Mesodermal cell (in vitro differentiated cells): ENCODE results near the gene GID8.

Experiments
- H3K27ac ChIP-seq: 2 replicates; pipeline ENCODE4 v1.7.0; 2013; ENCODE audit warnings: mild to moderate bottlenecking, low read depth, low read length, moderate library complexity; ENCODE audit not compliant: severe bottlenecking
- H3K36me3 ChIP-seq: 2 replicates; pipeline ENCODE4 v1.7.1; 2013; ENCODE audit warnings: mild to moderate bottlenecking, low read length, moderate library complexity; ENCODE audit not compliant: control insufficient read depth, insufficient read depth
- H3K4me1 ChIP-seq: one replicate; pipeline ENCODE4 v1.7.1; 2013; ENCODE audit warnings: mild to moderate bottlenecking, low read length; ENCODE audit not compliant: insufficient read depth, control insufficient read depth, poor library complexity, severe bottlenecking
- H3K4me3 ChIP-seq: 2 replicates; pipeline ENCODE4 v1.7.0; 2013; ENCODE audit warnings: low read length, control low read depth, mild to moderate bottlenecking; ENCODE audit not compliant: insufficient read depth, poor library complexity, severe bottlenecking; ENCODE audit errors: extremely low read depth
- H3K9me3 ChIP-seq: 2 replicates; pipeline ENCODE4 v1.7.1; 2013; ENCODE audit warnings: mild to moderate bottlenecking, low read length, moderate library complexity; ENCODE audit not compliant: control insufficient read depth
- WGBS, 2 experiments: methylation state at CpG; one replicate each; pipeline ENCODE4 v1.1.5; 2013; ENCODE audit warnings: missing lambda C conversion rate in 2 of 2; ENCODE audit not compliant: insufficient coverage in 2 of 2; 5-methylcytosine and 5-hydroxymethylcytosine counted together

Gene GID8

DNA sequence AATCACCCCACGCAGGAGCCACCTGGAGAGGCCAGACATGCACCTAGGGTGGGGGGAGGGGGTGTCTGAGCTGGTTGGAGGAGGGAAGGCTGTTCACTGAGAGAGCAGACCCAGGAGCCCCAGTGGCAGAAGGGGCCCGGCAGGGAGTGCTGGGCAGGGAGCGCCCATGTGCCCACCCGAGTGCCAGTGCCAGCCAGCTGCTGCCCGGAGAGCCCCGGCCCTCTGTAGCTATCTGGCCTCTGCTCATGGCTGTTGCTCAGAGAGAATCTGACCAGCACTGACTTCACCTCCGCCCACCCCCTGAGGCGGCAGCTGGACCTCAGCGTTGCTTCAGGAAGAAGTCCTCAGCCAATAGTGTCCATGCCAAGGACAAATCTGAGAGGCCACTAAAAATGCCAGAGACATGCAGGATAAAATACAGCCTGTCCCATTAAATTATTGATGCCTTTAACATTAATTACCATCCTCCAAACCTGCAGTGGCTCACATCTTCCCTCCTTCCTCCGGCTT, 37.4 kb downstream of the GID8 start:
- 56 to 63% methylated on average over 9 to 10 of the region's 10 CpGs for WGBS, 2 experiments
- Histone ChIP-seq H3K4me3 (no peak overlapping the region), H3K9me3 (no peaks in the 10 kb centered on the region), H3K4me1 (no peaks in the 10 kb centered on the region), H3K36me3 (no peaks in the 10 kb centered on the region), H3K27ac (no peak overlapping the region)

DNA sequence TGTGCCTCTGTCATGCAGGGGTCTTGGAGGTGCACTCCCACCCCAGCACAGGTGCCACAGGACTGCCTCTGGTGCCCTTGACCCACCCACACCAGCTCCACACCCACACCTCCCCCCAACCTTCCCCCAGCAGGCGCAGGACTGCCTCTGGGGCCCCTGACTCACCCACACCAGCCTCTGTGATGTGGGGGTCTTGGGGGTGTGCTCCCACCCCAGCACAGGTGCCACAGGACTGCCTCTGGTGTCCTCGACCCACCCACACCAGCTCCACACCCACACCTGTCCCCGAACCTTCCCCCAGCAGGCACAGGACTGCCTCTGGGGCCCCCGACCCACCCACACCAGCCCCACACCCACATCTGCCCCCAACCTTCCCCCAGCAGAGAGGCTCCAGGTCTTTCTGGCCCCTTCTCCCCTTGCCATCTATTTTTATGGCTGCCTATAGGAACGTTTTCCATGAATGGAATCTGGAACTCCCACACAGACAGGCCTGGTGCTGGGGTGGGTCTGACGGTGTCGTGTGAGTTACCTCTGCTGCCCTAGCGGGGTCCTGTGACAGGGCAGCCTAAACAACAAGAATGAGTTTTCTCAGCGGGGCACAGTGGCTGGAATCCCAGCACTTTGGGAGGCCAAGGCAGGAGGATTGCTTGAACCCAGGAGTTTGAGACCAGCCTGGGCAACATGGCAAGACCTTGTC, 38.0 kb downstream of the GID8 start:
- Histone ChIP-seq H3K4me3 (no peak overlapping the region), H3K27ac (no peak overlapping the region), H3K36me3 (no peaks in the 10 kb centered on the region), H3K9me3 (no peaks in the 10 kb centered on the region), H3K4me1 (no peaks in the 10 kb centered on the region)
- WGBS, 2 experiments, result 69 to 85% methylated on average over 3 to 6 of the region's 9 CpGs

DNA sequence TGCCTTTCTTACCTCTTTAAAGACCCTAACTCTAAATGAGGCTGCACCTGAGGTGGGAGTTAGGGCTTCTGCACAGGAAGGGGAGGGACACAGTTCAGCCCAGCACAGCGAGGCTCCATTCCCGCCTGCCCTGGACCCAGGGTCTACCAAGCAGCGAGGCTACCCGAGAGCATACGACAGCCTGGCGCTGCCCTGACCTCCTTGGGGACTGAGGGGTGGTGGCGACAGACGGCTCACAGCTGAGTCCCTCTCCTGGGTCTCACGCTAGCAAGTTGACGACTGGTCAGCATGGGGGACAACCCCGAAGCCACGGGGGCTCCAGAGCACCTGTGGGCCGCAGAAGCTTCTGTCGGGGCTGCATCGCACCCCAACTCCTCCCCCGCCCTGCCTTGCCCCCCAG, 38.9 kb downstream of the GID8 start:
- WGBS, 2 experiments, result 89% methylated on average over 11 to 12 of the region's 16 CpGs
- Histone ChIP-seq H3K9me3 (no peaks in the 10 kb centered on the region), H3K27ac (no peak overlapping the region), H3K4me1 (no peaks in the 10 kb centered on the region), H3K36me3 (no peaks in the 10 kb centered on the region), H3K4me3 (no peak overlapping the region)

DNA sequence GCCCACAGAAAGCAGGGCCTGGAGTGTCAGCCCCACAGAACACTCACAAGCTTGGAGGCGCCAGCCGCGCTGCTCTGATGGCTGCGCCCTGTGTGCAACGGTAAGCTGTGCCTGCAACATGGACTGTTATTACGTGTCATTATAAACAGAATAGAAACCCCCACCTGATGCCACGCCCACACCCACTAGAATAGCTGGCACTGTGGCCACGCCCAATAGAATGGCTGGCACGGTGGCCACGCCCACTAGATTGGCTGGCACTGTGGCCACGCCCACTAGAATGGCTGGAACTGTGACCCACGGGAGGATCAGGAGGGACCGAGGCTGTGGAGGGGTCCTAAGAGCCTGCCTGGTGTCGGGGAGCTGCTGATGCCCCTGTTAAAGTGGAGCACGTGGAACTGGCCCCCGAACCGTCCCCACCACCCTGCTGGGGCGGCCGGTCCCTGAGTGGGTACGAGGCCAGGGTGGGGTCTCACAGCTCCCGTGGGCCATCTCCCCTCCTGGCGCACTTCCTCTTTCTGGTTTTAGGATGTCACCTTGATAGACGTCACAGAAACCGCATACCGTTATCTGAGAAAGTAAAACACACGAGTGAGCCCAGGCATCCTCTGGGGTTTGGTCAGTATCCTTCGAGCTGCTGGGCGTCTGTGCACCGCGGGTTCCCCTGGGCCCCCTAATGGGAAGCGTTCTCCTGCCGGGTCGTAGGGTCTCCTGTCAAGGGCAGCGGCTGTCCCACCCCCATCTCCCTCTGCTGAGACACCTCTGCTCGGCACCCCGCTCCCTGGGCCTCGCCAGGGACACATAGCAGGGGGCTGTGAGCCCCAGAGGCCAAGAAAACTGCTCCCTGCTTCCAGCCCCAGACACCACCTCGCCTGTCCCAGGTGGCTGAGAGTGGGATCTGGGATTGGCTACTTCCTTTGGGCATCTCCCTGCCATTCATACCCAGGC, 39.9 kb downstream of the GID8 start:
- Histone ChIP-seq H3K27ac (no peak overlapping the region), H3K4me3 (no peak overlapping the region), H3K4me1 (no peaks in the 10 kb centered on the region), H3K36me3 (no peaks in the 10 kb centered on the region), H3K9me3 (no peaks in the 10 kb centered on the region)
- WGBS, 2 experiments, result 88 to 89% methylated on average over 34 to 35 of the region's 38 CpGs

DNA sequence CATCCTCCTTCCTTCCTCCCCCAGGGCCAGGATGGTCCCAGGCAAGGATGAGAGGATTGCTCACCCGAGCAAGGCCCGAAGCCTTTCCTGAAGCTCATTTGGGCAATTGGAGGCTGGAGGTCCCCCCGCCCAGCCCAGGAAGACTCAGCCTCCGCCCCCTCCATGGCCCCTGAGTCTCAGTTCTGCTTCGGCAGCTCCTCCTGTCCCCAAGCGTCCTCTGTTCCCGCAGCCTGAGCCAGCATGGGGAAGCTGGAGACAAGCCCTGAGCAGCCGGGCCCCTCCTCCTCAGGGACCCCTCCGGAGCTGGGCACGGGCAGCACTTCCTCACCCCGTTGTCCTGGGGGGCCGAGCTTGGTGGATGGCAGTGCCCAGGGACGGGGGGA, 40.6 kb downstream of the GID8 start:
- Histone ChIP-seq H3K9me3 (no peaks in the 10 kb centered on the region), H3K27ac (no peak overlapping the region), H3K4me3 (no peak overlapping the region), H3K36me3 (no peaks in the 10 kb centered on the region), H3K4me1 (no peaks in the 10 kb centered on the region)
- WGBS, 2 experiments, result 82 to 83% methylated on average over 8 to 13 of the region's 13 CpGs

DNA sequence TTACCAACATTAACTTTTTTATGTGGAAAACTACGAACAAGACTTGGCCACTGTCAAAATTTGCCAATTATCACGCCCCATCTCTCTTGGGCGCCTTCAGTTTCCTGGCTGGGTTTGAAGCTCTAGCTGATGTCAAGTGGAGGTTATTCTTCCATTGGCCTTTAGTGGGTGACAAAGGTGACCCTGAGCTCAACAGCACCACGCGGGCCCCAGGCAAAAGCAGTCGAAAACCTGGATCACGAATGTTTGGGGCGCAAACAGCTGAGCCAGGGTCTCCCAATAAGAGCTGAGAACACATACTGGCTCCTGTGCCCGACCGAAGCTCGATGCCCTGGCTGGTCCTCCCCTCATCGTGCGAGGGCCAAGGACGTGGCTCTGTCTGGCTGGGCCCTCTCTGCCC, 41.4 kb downstream of the GID8 start:
- 87% methylated on average over 12 to 14 of the region's 14 CpGs for WGBS, 2 experiments
- H3K27ac ChIP-seq, result no peak overlapping the region
- H3K4me3 ChIP-seq, result no peak overlapping the region
- H3K9me3 ChIP-seq, result no peaks in the 10 kb centered on the region
- H3K4me1 ChIP-seq, result no peaks in the 10 kb centered on the region
- H3K36me3 ChIP-seq, result no peaks in the 10 kb centered on the region

DNA sequence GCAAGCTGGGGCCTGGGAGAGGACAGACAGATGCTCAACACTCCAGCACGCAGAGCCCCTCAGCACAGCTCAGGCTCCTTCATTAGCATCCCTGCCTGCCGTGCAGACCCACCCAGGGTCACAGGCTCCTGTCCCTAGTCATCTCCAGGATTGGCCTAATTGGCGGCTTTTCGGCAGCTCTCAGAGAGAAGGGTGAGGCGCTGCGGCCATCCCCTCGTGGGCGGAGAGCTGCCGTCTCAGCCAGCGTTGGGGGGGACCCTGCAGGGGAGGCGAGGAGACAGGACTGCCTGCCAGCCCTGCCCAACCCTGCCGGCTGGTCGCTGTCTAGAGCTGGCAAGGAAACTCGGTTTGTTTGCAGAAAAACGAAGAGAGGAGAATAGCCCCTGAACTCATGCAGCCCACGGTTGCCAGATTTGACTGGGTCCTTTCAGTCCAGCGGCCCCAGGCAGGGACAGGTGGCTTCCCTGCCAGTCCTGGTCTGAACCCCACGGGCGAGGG, 42.0 kb downstream of the GID8 start:
- Histone ChIP-seq H3K4me3 (no peak overlapping the region), H3K27ac (no peak overlapping the region), H3K4me1 (no peaks in the 10 kb centered on the region), H3K36me3 (no peaks in the 10 kb centered on the region), H3K9me3 (no peaks in the 10 kb centered on the region)
- 41 to 62% methylated on average over 19 of the region's 19 CpGs for WGBS, 2 experiments

DNA sequence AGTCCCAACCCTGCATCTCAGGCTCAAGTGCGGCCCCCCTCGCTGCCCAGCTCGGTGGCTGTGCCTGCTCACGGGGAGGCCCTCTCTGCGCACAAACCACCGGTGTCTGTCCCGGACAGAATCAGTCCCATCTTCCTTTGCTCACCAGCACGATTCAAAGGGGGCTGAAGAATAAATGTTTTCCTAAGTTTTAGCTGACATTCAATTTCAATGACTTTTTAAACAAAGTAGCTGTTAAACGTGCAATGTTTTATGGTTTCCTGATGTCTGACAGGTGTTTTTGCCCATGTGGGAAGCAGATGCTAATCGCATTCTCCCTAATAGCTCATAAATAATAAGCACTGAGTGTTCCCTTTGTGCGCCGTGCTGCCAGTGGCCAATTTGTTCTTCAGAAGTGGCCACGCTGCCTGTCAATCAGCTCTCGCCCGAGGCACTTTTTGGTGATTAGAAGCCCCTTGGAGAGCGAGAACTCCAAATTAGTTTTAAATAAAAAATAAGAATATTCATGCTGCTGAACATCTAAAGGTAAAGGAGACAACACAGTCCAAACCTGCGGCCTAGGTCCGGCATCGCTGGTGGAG, 42.5 kb downstream of the GID8 start:
- no peak overlapping the region for H3K4me3 ChIP-seq
- no peaks in the 10 kb centered on the region for H3K9me3 ChIP-seq
- H3K36me3 ChIP-seq, result no peaks in the 10 kb centered on the region
- no peak overlapping the region for H3K27ac ChIP-seq
- H3K4me1 ChIP-seq, result no peaks in the 10 kb centered on the region
- 94% methylated on average over 10 to 13 of the region's 19 CpGs for WGBS, 2 experiments

DNA sequence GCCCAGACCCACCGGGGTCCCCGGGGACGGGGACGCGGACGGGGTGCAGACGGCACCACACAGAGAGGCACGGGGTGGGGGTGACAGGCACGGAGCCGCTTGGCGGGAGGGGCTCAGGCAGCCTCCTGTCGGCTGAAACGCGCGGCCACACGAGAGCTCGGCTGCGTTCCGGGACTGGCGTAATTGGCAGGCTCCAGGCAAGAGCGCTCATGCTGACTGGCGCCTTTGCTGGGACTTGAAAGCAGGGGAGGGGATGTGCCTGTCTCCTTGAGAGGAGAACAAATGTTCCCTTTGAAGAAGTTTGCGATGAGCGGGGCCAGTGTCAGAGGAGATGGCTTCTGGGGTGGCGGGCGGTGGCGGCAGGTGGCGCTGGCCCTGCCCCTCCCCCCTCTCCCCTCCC, 43.0 kb downstream of the GID8 start:
- 71 to 77% methylated on average over 20 to 22 of the region's 28 CpGs for WGBS, 2 experiments
- Histone ChIP-seq H3K27ac (no peak overlapping the region), H3K36me3 (no peaks in the 10 kb centered on the region), H3K4me1 (no peaks in the 10 kb centered on the region), H3K4me3 (no peak overlapping the region), H3K9me3 (no peaks in the 10 kb centered on the region)

DNA sequence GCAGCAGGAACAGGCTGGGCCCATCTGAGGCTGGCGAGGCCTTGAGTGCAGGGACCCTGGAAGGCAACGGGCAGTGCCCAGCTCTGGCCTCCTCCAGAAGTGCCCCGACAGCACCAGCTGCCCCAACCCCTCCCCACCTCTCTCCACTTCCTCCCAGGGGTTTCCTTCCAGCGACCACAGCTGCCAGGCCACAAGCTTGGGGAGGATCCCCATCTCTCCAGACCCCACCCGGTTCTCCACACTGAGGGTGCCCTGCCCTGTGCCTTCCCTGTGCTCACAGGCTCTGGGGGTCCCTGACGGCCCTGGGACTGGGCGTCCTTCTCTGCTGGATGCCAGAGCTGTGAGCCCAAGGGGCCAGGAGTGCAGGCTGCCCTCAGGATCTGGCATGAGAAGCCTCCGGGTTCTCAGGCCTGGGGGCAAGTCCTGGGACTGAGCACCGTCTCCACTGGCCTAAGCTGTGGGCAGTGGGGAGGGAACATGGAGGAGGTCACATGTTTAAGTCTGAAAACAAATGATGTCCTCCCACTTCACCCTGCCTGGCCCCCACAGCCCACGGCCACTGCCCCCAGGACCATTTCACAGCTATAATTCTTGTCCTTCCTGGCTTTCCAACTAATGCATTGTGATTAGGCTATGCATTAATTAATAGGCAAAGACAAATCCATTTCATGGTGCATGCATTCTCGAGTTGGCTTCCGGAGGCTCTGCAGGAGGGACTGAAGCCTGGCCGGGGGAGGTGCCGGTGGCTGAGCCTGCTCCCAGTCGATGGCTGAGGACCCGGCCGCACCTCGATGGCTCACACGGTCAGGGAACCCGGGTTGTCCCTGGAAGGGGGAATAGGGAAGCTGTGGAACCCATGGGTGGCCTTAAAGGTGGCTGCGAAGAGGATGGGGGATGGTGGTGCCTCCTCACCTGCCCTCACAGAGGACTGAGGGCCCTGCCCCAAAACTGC, 44.5 kb downstream of the GID8 start:
- Histone ChIP-seq H3K4me1 (no peaks in the 10 kb centered on the region), H3K27ac (no peak overlapping the region), H3K36me3 (no peaks in the 10 kb centered on the region), H3K9me3 (no peaks in the 10 kb centered on the region), H3K4me3 (no peak overlapping the region)
- WGBS, 2 experiments, result 71 to 76% methylated on average over 11 to 18 of the region's 21 CpGs
